AG09309 (cell line): ENCODE measurements around the gene OSBPL7.

ENCODE experiments used
- DNase-seq: peaks from one replicate; pipeline ENCODE4 v3.0.0-alpha.2; 2010; ENCODE audit warnings: low read depth
- H3K4me3 ChIP-seq: 2 replicates; pipeline ENCODE4 v1.5.1; 2011; ENCODE audit warnings: mild to moderate bottlenecking, low read depth, low read length, moderate library complexity; ENCODE audit not compliant: control insufficient read depth
- CTCF ChIP-seq: IDR thresholded peaks from 2 replicates; pipeline ENCODE4 v1.5.1; 2011; ENCODE audit warnings: mild to moderate bottlenecking, low read depth, low read length, inconsistent platforms; ENCODE audit not compliant: insufficient read depth, control insufficient read depth; ENCODE audit errors: missing control alignments

Gene OSBPL7

GRCh38 chr17:47829870-47830269 is 8.3 kb upstream of the OSBPL7 start:
- no peak for TF ChIP-seq CTCF
- no peak overlapping the region for H3K4me3 ChIP-seq
- no peak for DNase-seq

- no peak overlapping the region for H3K4me3 ChIP-seq
- no peak for TF ChIP-seq CTCF
- no peak for DNase-seq
Observed at GRCh38 chr17:47823519-47823918, 1.9 kb upstream of the OSBPL7 start.

GRCh38 chr17:47822785-47823184 is 1.2 kb upstream of the OSBPL7 start:
- DNase-seq: no peak
- H3K4me3 ChIP-seq: no peak overlapping the region
- no peak for TF ChIP-seq CTCF

GRCh38 chr17:47821031-47821423 is 567 bp downstream of the OSBPL7 start:
- no peak for DNase-seq
- H3K4me3 ChIP-seq: peak overlapping the region; percentile 81
- TF ChIP-seq CTCF: no peak

- no peak overlapping the region for H3K4me3 ChIP-seq
- DNase-seq: no peak
- TF ChIP-seq CTCF: no peak
Observed at GRCh38 chr17:47820033-47820789, 1.4 kb downstream of the OSBPL7 start.

GRCh38 chr17:47819475-47819874 is 2.1 kb downstream of the OSBPL7 start:
- TF ChIP-seq CTCF: no peak
- DNase-seq: no peak
- H3K4me3 ChIP-seq: no peak overlapping the region
